GM12864 (cell line): Measurements from ENCODE around the gene KIF1B.

Experiments
- DNase-seq: peaks from one replicate; pipeline ENCODE4 v3.0.0-alpha.2; 2011; ENCODE audit warnings: low read depth
- H3K4me3 ChIP-seq: 2 replicates; pipeline ENCODE4 v1.5.1; 2011; ENCODE audit warnings: mild to moderate bottlenecking, low read depth, low read length, control low read depth
- CTCF ChIP-seq: IDR thresholded peaks from 2 replicates; pipeline ENCODE4 v1.5.1; 2011; ENCODE audit warnings: low read depth, mild to moderate bottlenecking, moderate library complexity, low read length, control low read depth, inconsistent platforms; ENCODE audit errors: missing control alignments

Gene KIF1B

DNA sequence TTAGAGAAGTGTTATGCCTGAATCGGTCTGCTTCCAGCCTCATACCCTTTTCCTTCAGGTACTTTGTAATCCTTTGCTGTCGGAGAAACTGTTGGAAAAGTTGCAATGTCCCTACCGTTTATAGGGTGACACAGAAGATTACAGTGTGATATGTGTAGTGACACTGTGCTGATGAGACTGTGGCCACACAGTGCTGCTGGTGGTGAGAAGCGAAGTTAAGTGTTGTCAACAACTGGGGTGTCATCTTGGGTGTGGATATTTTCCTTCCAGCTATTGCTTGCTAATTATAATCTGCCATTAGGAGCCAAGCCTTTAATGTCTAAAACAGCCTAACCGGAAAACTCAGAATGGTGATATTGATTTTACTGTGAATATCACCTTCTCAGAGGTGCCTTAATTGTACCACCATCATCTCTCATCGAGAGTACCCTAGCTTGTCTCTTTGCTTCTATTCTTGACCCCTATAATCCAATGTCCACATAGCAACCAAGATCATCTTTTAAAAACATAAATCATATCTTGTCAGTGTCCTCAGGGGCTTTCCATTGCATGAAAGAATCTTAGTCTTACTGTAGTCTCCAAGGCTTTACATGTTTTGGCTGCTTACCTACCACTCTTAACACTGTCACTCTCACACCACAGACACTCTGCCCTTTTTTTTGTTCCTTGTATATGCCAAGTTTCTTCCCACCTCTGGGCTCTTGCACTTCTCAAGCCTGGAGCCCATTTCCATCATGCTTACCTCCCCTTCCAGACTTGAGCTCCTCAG, 99.1 kb downstream of the KIF1B start:
- no peak for DNase-seq
- no peak for TF ChIP-seq CTCF
- H3K4me3 ChIP-seq: no peak overlapping the region

DNA sequence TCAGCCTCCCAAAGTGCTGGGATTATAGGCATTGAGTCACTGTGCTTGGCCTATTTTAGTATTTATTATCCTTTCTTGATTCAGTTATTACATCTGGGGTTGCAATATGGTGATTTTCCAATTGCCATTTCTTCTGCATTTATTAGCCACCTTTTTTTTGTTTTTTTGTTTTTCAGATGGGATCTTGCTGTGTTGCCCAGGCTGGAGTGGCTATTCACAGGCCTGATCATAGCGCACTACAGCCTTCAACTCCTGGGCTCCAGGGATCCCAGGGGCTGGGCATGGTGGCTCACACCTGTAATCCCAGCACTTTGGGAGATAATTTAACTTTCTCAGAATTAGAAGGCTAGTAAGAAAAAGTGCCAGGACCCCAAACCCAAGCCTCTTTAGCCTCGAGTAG, 106.4 kb downstream of the KIF1B start:
- DNase-seq: no peak
- H3K4me3 ChIP-seq: no peak overlapping the region
- no peak for TF ChIP-seq CTCF

DNA sequence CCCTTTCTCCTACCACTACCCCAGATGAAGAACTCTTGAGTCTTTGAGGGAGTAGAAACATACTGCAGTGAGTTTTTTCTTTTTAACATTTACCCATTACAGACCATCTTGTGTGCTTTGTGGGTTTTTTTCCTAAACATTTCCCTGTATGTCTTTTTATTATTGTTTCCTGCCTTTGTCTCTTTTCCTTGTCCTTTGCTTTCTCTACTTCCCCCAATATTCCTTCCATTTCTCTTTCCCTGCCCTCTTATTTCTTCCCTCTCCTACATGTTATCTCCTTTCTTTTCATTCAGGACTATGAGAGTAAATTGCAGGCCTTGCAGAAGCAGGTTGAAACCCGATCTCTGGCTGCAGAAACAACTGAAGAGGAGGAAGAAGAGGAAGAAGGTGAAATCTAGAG, 109.4 kb downstream of the KIF1B start:
- no peak for DNase-seq
- no peak for TF ChIP-seq CTCF
- H3K4me3 ChIP-seq: no peak overlapping the region

GRCh38 chr1:10320336-10320735, 110.0 kb downstream of the KIF1B start:
- TF ChIP-seq CTCF: no peak
- no peak for DNase-seq
- no peak overlapping the region for H3K4me3 ChIP-seq

DNA sequence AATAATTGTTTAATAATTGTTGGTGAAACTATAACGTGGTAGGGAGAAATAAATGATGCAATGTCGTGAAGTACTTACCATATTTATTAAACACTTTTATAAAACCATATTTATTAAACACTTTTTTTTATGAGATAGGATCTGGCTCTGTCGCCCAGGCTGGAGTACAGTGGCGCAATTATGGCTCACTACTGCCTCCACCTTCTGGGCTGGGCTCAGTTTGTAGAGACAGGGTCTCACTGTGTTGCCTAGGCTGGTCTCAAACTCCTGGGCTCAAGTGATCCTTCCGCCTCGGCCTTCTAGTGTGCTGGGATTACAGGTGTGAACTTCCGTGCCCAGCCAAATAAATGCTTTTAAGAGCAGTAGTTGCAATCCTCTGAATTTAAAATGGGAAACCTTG, 112.5 kb downstream of the KIF1B start:
- no peak overlapping the region for H3K4me3 ChIP-seq
- no peak for TF ChIP-seq CTCF
- DNase-seq: no peak

- DNase-seq: no peak
- H3K4me3 ChIP-seq: no peak overlapping the region
- no peak for TF ChIP-seq CTCF
Measured at GRCh38 chr1:10324627-10325026, 114.3 kb downstream of the KIF1B start.

- no peak for DNase-seq
- TF ChIP-seq CTCF: no peak
- no peak overlapping the region for H3K4me3 ChIP-seq
Measured at GRCh38 chr1:10325521-10325920, 115.2 kb downstream of the KIF1B start.
